Epithelial cell of esophagus (primary cell): ENCODE data around the gene IL18R1.

Experiments used
- DNase-seq: peaks from one replicate; pipeline ENCODE4 v3.0.0; 2010; ENCODE audit warnings: low read depth
- H3K4me3 ChIP-seq: 2 replicates; pipeline ENCODE4 v1.5.1; 2011; ENCODE audit warnings: mild to moderate bottlenecking, low read length, control low read depth
- TF ChIP-seq, protein P1 (sequence below): IDR thresholded peaks from 2 replicates; pipeline ENCODE4 v1.5.1; 2011; ENCODE audit warnings: low read depth, mild to moderate bottlenecking, low read length, control low read depth, inconsistent platforms; ENCODE audit not compliant: insufficient read depth; ENCODE audit errors: missing control alignments

IL18R1 gene

DNA sequence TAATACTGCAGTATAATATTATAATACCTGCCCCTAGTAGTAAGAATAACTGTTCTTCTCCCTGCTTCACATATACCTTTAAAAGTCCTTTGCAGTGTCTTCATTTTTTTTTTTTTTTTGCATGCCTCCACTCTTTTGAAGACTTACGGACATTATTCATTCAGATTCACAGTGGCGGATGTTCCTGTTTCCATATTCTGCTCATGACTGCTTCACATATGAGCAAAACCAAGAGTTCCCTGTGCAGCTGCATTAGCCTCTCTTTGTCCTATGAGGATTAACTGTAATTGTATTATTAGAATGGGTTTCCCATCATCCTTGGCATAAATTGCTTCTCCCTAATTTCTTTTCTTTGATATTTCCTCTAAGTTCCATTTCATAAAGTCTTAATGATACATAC, 80.1 kb downstream of the IL18R1 start:
- TF ChIP-seq, protein P1, sequence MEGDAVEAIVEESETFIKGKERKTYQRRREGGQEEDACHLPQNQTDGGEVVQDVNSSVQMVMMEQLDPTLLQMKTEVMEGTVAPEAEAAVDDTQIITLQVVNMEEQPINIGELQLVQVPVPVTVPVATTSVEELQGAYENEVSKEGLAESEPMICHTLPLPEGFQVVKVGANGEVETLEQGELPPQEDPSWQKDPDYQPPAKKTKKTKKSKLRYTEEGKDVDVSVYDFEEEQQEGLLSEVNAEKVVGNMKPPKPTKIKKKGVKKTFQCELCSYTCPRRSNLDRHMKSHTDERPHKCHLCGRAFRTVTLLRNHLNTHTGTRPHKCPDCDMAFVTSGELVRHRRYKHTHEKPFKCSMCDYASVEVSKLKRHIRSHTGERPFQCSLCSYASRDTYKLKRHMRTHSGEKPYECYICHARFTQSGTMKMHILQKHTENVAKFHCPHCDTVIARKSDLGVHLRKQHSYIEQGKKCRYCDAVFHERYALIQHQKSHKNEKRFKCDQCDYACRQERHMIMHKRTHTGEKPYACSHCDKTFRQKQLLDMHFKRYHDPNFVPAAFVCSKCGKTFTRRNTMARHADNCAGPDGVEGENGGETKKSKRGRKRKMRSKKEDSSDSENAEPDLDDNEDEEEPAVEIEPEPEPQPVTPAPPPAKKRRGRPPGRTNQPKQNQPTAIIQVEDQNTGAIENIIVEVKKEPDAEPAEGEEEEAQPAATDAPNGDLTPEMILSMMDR = no peak
- no peak for DNase-seq
- no peak overlapping the region for H3K4me3 ChIP-seq

DNA sequence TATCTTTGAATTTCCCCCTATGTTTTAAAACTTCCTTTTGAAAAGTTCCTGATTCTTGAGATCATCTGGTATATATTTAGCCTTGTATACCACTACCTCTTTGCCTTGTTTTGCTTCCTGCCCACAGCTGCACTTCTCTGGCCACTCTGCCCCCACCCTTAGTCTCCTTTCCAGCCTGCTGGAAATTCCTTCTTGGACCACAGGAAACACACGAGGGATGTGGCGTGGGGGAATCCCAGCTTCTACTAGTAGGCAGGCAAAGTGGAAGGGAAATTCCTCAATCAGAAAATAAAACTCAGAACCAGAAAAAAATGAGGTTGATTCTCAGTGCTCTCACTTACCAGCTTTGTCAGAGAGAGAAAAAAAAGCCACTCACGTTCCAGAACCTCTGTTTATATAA, 80.7 kb downstream of the IL18R1 start:
- DNase-seq = no peak
- TF ChIP-seq, protein P1 = no peak
- no peak overlapping the region for H3K4me3 ChIP-seq

DNA sequence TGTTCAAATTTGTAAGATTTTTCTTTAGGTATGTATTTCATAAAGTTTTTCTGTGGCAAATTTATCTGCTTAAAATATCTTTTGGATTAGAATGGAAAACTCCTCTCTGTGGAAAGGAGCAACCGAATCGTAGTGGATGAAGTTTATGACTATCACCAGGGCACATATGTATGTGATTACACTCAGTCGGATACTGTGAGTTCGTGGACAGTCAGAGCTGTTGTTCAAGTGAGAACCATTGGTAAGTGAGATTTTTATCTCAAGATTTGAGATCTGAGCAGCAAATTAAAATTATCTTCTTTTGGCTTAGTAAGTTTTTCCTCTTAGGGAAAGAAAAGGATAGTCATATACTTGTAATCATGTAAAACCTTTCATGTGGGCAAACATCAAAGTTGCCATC, 81.5 kb downstream of the IL18R1 start:
- H3K4me3 ChIP-seq = no peak overlapping the region
- DNase-seq = no peak
- TF ChIP-seq, protein P1 = no peak

DNA sequence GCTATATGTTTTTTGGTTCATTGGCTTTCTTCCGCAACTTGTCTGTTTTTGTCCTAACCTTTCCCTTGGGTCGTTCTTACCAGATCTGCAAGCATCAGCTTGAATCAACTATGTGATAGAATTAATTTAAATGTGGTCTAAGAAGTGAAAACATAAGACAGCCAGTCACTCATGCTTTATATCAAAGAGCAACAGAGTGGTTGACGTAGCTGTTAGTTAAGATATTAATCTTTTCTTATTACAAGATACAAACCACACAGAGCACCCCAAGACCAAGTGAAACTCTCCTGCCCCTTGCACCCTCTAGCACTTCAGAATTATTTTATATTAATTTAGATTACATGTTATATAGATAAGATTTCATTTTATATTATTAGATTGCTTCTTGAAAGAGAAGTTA, 82.5 kb downstream of the IL18R1 start:
- no peak overlapping the region for H3K4me3 ChIP-seq
- TF ChIP-seq, protein P1 = no peak
- DNase-seq = no peak

DNA sequence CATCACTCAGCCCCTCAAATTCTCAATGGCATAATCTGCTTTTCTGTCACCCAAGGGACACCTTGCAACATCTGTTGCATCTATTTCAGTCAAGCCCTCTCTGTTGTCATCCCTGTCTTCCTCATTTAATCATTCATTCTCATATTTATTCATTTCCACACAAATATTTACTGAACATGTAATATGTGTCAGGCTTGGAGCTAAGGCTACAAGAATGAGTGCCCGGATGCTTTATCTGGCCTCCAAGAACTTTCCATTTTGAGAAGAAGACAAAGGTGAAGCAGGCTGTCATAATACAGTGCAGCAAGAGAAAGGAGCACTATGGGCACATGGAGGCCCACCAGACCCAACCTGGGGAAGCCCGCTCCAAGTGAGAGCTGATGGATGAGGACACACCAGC, 83.0 kb downstream of the IL18R1 start:
- no peak for DNase-seq
- H3K4me3 ChIP-seq = no peak overlapping the region
- TF ChIP-seq, protein P1 = no peak

DNA sequence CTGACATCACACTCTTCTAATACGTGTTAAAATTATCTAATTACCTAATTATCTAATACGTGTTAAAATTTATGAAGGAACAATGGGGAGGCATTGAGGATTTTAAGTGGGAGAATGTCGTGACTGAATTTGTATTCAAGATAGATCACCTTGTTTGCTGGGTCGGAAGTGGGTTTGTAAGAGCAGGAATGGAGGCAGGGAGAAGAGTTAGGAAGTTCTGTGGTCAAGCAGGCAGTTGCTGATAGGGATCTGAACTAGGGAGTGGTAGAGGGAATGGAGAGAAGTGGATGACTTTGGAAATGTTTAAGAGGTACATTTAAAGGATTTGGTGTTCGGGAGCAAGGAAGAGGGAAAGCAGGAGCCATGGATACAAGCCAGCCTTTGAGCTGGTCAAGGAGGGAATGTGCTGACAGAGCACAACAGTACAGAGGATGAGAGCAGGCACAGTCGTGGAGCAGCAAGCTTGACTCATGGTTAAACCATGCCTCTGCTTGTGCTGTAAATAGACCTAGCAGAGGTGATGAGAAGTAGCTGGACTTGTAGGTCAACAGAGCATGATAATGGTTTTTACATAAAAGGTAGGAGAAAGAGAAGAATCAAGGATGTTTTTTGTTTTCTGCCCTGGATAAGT, 83.6 kb downstream of the IL18R1 start:
- no peak overlapping the region for H3K4me3 ChIP-seq
- DNase-seq = peak; percentile 84
- TF ChIP-seq, protein P1 = no peak

DNA sequence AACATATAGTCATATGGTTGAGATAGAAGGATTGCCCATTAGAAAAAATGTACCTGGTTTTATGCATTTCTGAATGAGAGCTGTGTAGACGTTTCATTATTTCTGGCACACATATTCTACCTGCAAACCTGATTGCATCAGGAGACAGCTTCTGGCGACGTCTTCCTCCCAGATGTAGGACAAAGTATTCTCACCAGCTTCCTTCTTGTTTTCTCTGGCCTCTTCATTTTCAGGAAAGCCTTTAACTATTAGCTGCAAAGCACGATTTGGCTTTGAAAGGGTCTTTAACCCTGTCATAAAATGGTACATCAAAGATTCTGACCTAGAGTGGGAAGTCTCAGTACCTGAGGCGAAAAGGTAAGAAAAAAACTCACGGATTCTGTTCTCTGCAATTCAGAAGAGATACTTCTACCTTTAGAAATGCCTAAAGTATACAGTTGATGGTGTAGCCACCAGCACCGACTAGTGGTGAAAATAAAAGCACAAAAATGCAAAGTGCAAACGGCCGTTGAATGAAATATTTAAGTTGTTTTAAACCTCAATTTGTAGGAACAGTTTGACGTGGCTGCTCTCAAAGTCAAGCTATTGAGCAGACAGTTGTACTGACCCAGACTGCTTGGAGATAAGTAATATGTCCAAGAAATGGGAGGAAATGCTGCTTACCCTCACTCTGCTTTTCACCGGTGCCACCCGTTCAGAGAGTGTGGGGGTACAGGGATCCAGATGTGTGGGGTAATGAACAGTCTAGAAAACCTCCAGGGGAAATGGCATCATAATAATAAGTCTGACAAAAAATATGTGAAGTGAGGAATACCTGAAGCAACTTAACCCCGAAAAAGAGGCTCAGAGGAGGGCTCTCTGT, 87.6 kb downstream of the IL18R1 start:
- H3K4me3 ChIP-seq = no peak overlapping the region
- DNase-seq = peak; percentile 54
- TF ChIP-seq, protein P1 = peak; percentile 76
